GM12878 (cell line): ENCODE data around the gene VAC14.

Experiments used
- BCL11A ChIP-seq: IDR thresholded peaks from 2 replicates; pipeline ENCODE4 v1.6.1; 2011; ENCODE audit warnings: low read depth, low read length
- EP300 ChIP-seq, 2 experiments: fragments of 150-350 bp in 1 of 2; IDR thresholded peaks; 2 replicates each; pipeline ENCODE4 v1.6.1; 2011 to 2012; ENCODE audit warnings: low read depth in 2 of 2, low read length in 2 of 2, borderline replicate concordance in 1 of 2, improper control_type of control experiment in 1 of 2, inconsistent platforms in 1 of 2; ENCODE audit not compliant: control insufficient read depth in 1 of 2
- EZH2 ChIP-seq: IDR thresholded peaks from 2 replicates; pipeline ENCODE4 v1.6.1; 2012; ENCODE audit warnings: low read depth, mild to moderate bottlenecking, control low read depth, inconsistent platforms, low read length, borderline replicate concordance; ENCODE audit not compliant: control insufficient read depth
- HDAC2 ChIP-seq: fragments of 200-600 bp; sonication (generic); IDR thresholded peaks from 2 replicates; pipeline ENCODE4 v1.6.1; 2017
- MEF2A ChIP-seq: IDR thresholded peaks from 2 replicates; pipeline ENCODE4 v1.6.1; 2011; ENCODE audit warnings: low read depth, mild to moderate bottlenecking, low read length, moderate library complexity; ENCODE audit not compliant: insufficient read depth
- POLR2AphosphoS5 ChIP-seq: IDR thresholded peaks from 2 replicates; pipeline ENCODE4 v1.6.1; 2011; ENCODE audit warnings: mild to moderate bottlenecking, low read length, inconsistent platforms
- RAD21 ChIP-seq: IDR thresholded peaks from 2 replicates; pipeline ENCODE4 v1.6.1; 2011; ENCODE audit warnings: mild to moderate bottlenecking, low read depth, low read length, moderate library complexity; ENCODE audit not compliant: insufficient read depth
- RCOR1 ChIP-seq: conservative IDR thresholded peaks from 2 replicates; pipeline ENCODE4 v1.6.1; 2012; ENCODE audit warnings: low read depth, low read length, improper control_type of control experiment
- SMAD5 ChIP-seq: IDR thresholded peaks from 2 replicates; pipeline ENCODE4 v1.6.1; 2016; ENCODE audit warnings: antibody characterized with exemption, low read depth
- ZNF384 ChIP-seq: IDR thresholded peaks from 2 replicates; pipeline ENCODE4 v1.6.1; 2012; ENCODE audit warnings: low read depth, mild to moderate bottlenecking, low read length, improper control_type of control experiment, borderline replicate concordance
- TF ChIP-seq, protein P1 (sequence below): IDR thresholded peaks from 2 replicates; pipeline ENCODE4 v1.6.1; 2012; ENCODE audit warnings: low read depth, low read length, improper control_type of control experiment

DNA sequence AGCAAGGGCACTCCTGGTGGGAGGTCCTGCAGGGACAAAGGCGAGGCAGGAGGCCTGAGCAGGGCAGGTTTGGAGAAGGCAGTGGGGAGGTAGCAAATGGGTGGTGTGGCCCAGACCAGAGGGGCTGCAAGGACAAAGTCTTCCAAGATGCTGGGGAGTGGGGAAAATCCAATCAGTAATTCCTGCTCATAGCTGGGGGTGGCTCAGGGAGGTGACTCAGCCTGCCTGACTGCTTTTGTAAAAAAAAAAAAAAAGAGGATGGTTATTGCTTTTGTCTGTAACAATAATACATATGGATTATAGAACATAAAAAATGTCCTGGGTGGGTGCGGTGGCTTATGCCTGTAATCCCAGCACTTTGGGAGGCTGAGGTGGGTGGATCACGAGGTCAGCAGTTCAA is 149.4 kb downstream of the VAC14 start:
- no peak for TF ChIP-seq BCL11A
- no peak for TF ChIP-seq HDAC2
- no peak for TF ChIP-seq EZH2
- TF ChIP-seq POLR2AphosphoS5, result no peak
- TF ChIP-seq MEF2A, result no peak
- TF ChIP-seq, protein P1, sequence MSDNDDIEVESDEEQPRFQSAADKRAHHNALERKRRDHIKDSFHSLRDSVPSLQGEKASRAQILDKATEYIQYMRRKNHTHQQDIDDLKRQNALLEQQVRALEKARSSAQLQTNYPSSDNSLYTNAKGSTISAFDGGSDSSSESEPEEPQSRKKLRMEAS, result no peak
- no peak for TF ChIP-seq ZNF384
- TF ChIP-seq RCOR1, result no peak
- no peak for TF ChIP-seq EP300 (IDR thresholded peaks at IDR 0.05; ENCODE audit: borderline replicate concordance in 1 of 2, control insufficient read depth in 1 of 2, low read depth in 2 of 2, low read length in 2 of 2)
- TF ChIP-seq SMAD5, result no peak
- no peak for TF ChIP-seq RAD21
